HepG2 (cell line): ENCODE results near the gene CDYL. TPM values are rescaled to one million over a fixed set of nuclear protein-coding genes. Genes with fewer than 3 reads are reported as not detected.

ENCODE experiments used
- ATAC-seq: fragments of 200-7000 bp; cut with Tn5 transposase; 3 replicates; pipeline ENCODE4 v1.9.1; 2020; ENCODE audit warnings: mild to moderate bottlenecking, moderate library complexity
- BruUV-seq: library from RNA; stranded (reverse); fragments of 400-500 nt; replicated peaks from 2 replicates; lab custom pipeline; 2021; lab: Mats Ljungman, UMichigan
- CTCF ChIA-PET: fragments of 300-600 bp; formaldehyde crosslinking; extraction: SDS; loops from one replicate; lab custom pipeline; 2021; ENCODE audit warnings: low total read pairs, inconsistent platforms, low intra/inter-chr PET ratio; lab: Yijun Ruan, JAX
- POLR2A ChIA-PET: fragments of 350-600 bp; sonication (Branson Sonifier 250); formaldehyde crosslinking; loops from one replicate; lab custom pipeline; 2020; ENCODE audit warnings: antibody characterized with exemption, inconsistent platforms; lab: Yijun Ruan, JAX
- DNase-seq: peaks from one replicate; pipeline ENCODE4 v3.0.0-alpha.2; 2015; ENCODE audit warnings: low spot score
- FAIRE-seq: peaks from 3 replicates; lab custom pipeline; 2011; peaks lifted over from hg19 to GRCh38; lab: Jason Lieb, UNC
- H2AFZ ChIP-seq: one replicate; pipeline ENCODE4 v1.6.1; 2011; ENCODE audit warnings: low read length, inconsistent platforms
- H3K27ac ChIP-seq: fragments of 300-600 bp; 3 replicates; pipeline ENCODE4 v1.8.0; 2011; ENCODE audit warnings: mixed run types, mild to moderate bottlenecking, mixed read lengths, low read length, inconsistent platforms; ENCODE audit not compliant: insufficient read depth; ENCODE audit errors: extremely low read length
- H3K27me3 ChIP-seq, 2 experiments: fragments of 200-600 bp in 1 of 2; 2 replicates in 1 of 2; 3 replicates in 1 of 2; pipeline versions ENCODE4 v1.6.0 to v1.8.0; 2011; ENCODE audit warnings: low read length in 2 of 2, mild to moderate bottlenecking in 2 of 2, moderate library complexity in 2 of 2, inconsistent platforms in 1 of 2; ENCODE audit not compliant: insufficient read depth in 2 of 2, control insufficient read depth in 1 of 2
- H3K36me3 ChIP-seq, 2 experiments: fragments of 200-600 bp in 1 of 2; replicated peaks in 1 of 2; 2 replicates in 1 of 2; 3 replicates in 1 of 2; pipeline versions ENCODE4 v1.5.1 to v1.8.0; 2011; ENCODE audit warnings: low read length in 2 of 2, inconsistent platforms in 1 of 2; ENCODE audit not compliant: insufficient read depth in 2 of 2, control insufficient read depth in 1 of 2
- H3K4me1 ChIP-seq: 2 replicates; pipeline ENCODE4 v1.5.1; 2012; ENCODE audit warnings: low read length, inconsistent platforms; ENCODE audit not compliant: insufficient read depth
- H3K4me2 ChIP-seq: 2 replicates; pipeline ENCODE4 v1.6.0; 2011; ENCODE audit warnings: low read depth, low read length, inconsistent platforms
- H3K4me3 ChIP-seq, 3 experiments: fragments of 200-600 bp in 1 of 3; sonication (generic), shearing (Covaris generic) in 1 of 3; replicated peaks in 1 of 3; 2 replicates each; pipeline ENCODE4 v1.5.1; 2011 to 2016; ENCODE audit warnings: low read length in 3 of 3, inconsistent platforms in 2 of 3, low read depth in 2 of 3, mild to moderate bottlenecking in 2 of 3, control low read depth in 1 of 3, mixed read lengths in 1 of 3; ENCODE audit not compliant: insufficient read depth in 1 of 3
- H3K79me2 ChIP-seq: one replicate; pipeline ENCODE4 v1.6.1; 2011; ENCODE audit warnings: low read length, inconsistent platforms; ENCODE audit not compliant: insufficient read depth
- H3K9ac ChIP-seq: 2 replicates; pipeline ENCODE4 v1.6.0; 2011; ENCODE audit warnings: mild to moderate bottlenecking, low read depth, low read length, inconsistent platforms; ENCODE audit not compliant: insufficient read depth
- H3K9me3 ChIP-seq: 2 replicates; pipeline ENCODE4 v1.5.1; 2012; ENCODE audit warnings: mild to moderate bottlenecking, low read length
- H4K20me1 ChIP-seq: 2 replicates; pipeline ENCODE4 v1.6.0; 2011; ENCODE audit warnings: inconsistent platforms, mild to moderate bottlenecking, low read length, moderate library complexity; ENCODE audit not compliant: insufficient read depth
- MYNN ChIP-seq: sonication (generic); formaldehyde crosslinking; IDR thresholded peaks from 2 replicates; pipeline ENCODE4 v1.4.0; 2020; ENCODE audit warnings: mild to moderate bottlenecking, low read depth, missing genetic modification reagents
- PHF21A ChIP-seq: sonication (generic); formaldehyde crosslinking; IDR thresholded peaks from 2 replicates; pipeline ENCODE4 v1.5.0; 2020; ENCODE audit warnings: mild to moderate bottlenecking, missing genetic modification reagents
- ZMYM4 ChIP-seq: sonication (generic); formaldehyde crosslinking; IDR thresholded peaks from 2 replicates; pipeline ENCODE4 v1.8.1; 2023; ENCODE audit warnings: mild to moderate bottlenecking, missing genetic modification reagents
- ZNF235 ChIP-seq: sonication (generic); formaldehyde crosslinking; IDR thresholded peaks from 2 replicates; pipeline ENCODE4 v1.8.1; 2023; ENCODE audit warnings: mild to moderate bottlenecking, missing genetic modification reagents, borderline replicate concordance
- WGBS: methylation state at CpG from one replicate; pipeline ENCODE4 v1.1.6; 2017; ENCODE audit warnings: low lambda C conversion rate; 5-methylcytosine and 5-hydroxymethylcytosine counted together
- in situ Hi-C: cut with HindIII; loops from 2 replicates; pipeline ENCODE4 v1.10.0; 2017; ENCODE audit warnings: low pct_unique_long_range_greater_than_20kb; ENCODE audit not compliant: extremely low pct_ligation_motif_present
- intact Hi-C: fragments of 100-400 bp; cut with micrococcal nuclease; formaldehyde crosslinking; loops from one replicate; pipeline ENCODE4 v1.10.0; 2022; ENCODE audit not compliant: unreplicated experiment
- polyA plus RNA-seq, 8 experiments: library from polyadenylated mRNA; depleted of rRNA in 3 of 8; stranded (reverse) in 7 of 8; unstranded in 1 of 8; fragments of >200 nt; fragmentation: Illumina TruSeq in 4 of 8; extraction: Trizol in 4 of 8; gene quantifications; 2 replicates each; pipeline versions ENCODE4 v1.2.1 to v1.2.3, GENCODE V29; 2011 to 2016; ENCODE audit warnings: low read depth in 4 of 8, missing spikeins in 1 of 8, mixed read lengths in 1 of 8; ENCODE audit not compliant: insufficient read depth in 1 of 8
- total RNA-seq, 5 experiments: library from RNA; depleted of rRNA; stranded (reverse); fragments of >200 nt; fragmentation: Illumina TruSeq; extraction: Trizol; gene quantifications; 2 replicates each; pipeline ENCODE4 v1.2.3, GENCODE V29; 2016; ENCODE audit warnings: low read depth in 1 of 5

CDYL gene
- total and polyA plus RNA-seq, 2 of the 13 experiments (the other 11 are each of a cell fraction or from before 2014, with no cell fraction given) = 22.8 to 105 TPM

GRCh38 chr6:4973415-4973814, 197.2 kb downstream of the CDYL start:
- FAIRE-seq = no peak
- POLR2A ChIA-PET = no interaction called here
- no peaks in the 10 kb centered on the region for H3K9me3 ChIP-seq
- in situ Hi-C loops = no loop called here
- no peak overlapping the region for H3K4me3 ChIP-seq
- H3K36me3 ChIP-seq = no peaks in the 10 kb centered on the region
- peaks cover 5% of the 10 kb centered on the region; the same call in 1 of the 2 replicates for H3K4me1 ChIP-seq
- no peak for TF ChIP-seq PHF21A
- TF ChIP-seq, all 625 proteins: peak for 0
- Histone ChIP-seq H3K4me2 (no peak overlapping the region), H4K20me1 (no peaks in the 10 kb centered on the region), H3K9ac (no peak overlapping the region), H3K27me3 (peaks cover 8 to 58% of the 10 kb centered on the region in 2 experiments; a peak in 4 of 5 replicates), H2AFZ (no peak overlapping the region), H3K27ac (no peak overlapping the region), H3K79me2 (no peaks in the 10 kb centered on the region)
- CTCF ChIA-PET = no interaction called here
- DNase-seq (no peak), ATAC-seq (no peak)
- no TSS peak for BruUV-seq
- 75% methylated on average over 13 of the region's 13 CpGs for WGBS
- intact Hi-C loops = no loop called here

- no TSS peak for BruUV-seq
- H4K20me1 ChIP-seq = no peaks in the 10 kb centered on the region
- no peak overlapping the region for H3K4me2 ChIP-seq
- H3K9ac ChIP-seq = no peak overlapping the region
- in situ Hi-C loops = no loop called here
- DNase-seq = no peak
- H2AFZ ChIP-seq = no peak overlapping the region
- H3K9me3 ChIP-seq = peaks cover 2% of the 10 kb centered on the region
- no peak overlapping the region for H3K27ac ChIP-seq
- TF ChIP-seq ZNF235 (CRISPR knock-in tag) (no peak), MYNN (no peak), ZMYM4 (CRISPR knock-in tag) (no peak)
- intact Hi-C loops = no loop called here
- FAIRE-seq = no peak
- POLR2A ChIA-PET = no interaction called here
- no peak overlapping the region for H3K4me3 ChIP-seq
- H3K4me1 ChIP-seq = peaks cover 5% of the 10 kb centered on the region; the same call in 1 of the 2 replicates
- peak; percentile 50 for ATAC-seq
- H3K79me2 ChIP-seq = no peaks in the 10 kb centered on the region
- CTCF ChIA-PET = no interaction called here
- H3K27me3 ChIP-seq = peaks cover 8 to 57% of the 10 kb centered on the region in 2 experiments; a peak in 4 of 5 replicates
- 44% methylated on average over 14 of the region's 14 CpGs for WGBS
- H3K36me3 ChIP-seq = no peaks in the 10 kb centered on the region
Observed at GRCh38 chr6:4973982-4974745, 198.0 kb downstream of the CDYL start.
